Kidney epithelial cell (primary cell): ENCODE data around the gene PREX1. TPM values are rescaled to one million over a fixed set of nuclear protein-coding genes. Genes with fewer than 3 reads are reported as not detected.

Experiments used
- DNase-seq: peaks from one replicate; pipeline ENCODE4 v3.0.0-alpha.2; 2010; ENCODE audit warnings: low read depth
- H3K27me3 ChIP-seq: 2 replicates; pipeline ENCODE4 v1.6.0; 2011; ENCODE audit warnings: low read length; ENCODE audit not compliant: control insufficient read depth, insufficient read depth
- H3K36me3 ChIP-seq: 2 replicates; pipeline ENCODE4 v1.5.1; 2011; ENCODE audit warnings: low read length; ENCODE audit not compliant: control insufficient read depth, insufficient read depth
- H3K4me3 ChIP-seq: 2 replicates; pipeline ENCODE4 v1.5.1; 2011; ENCODE audit warnings: low read depth, mild to moderate bottlenecking, control low read depth, low read length
- total RNA-seq: library from RNA; depleted of rRNA; stranded (reverse); fragments of >200 nt; gene quantifications from 2 replicates; pipeline ENCODE4 v1.2.3, GENCODE V29; 2015
- TF ChIP-seq, protein P1 (sequence below): IDR thresholded peaks from 2 replicates; pipeline ENCODE4 v1.5.1; 2011; ENCODE audit warnings: mild to moderate bottlenecking, moderate library complexity, low read length, control low read depth, inconsistent platforms; ENCODE audit not compliant: insufficient read depth, poor library complexity, severe bottlenecking

PREX1 gene
- total RNA-seq, 1 donor from 2014 or later = 3.5 TPM

- TF ChIP-seq, protein P1, sequence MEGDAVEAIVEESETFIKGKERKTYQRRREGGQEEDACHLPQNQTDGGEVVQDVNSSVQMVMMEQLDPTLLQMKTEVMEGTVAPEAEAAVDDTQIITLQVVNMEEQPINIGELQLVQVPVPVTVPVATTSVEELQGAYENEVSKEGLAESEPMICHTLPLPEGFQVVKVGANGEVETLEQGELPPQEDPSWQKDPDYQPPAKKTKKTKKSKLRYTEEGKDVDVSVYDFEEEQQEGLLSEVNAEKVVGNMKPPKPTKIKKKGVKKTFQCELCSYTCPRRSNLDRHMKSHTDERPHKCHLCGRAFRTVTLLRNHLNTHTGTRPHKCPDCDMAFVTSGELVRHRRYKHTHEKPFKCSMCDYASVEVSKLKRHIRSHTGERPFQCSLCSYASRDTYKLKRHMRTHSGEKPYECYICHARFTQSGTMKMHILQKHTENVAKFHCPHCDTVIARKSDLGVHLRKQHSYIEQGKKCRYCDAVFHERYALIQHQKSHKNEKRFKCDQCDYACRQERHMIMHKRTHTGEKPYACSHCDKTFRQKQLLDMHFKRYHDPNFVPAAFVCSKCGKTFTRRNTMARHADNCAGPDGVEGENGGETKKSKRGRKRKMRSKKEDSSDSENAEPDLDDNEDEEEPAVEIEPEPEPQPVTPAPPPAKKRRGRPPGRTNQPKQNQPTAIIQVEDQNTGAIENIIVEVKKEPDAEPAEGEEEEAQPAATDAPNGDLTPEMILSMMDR = no peak
- no peak for DNase-seq
- Histone ChIP-seq H3K4me3 (no peak overlapping the region), H3K27me3 (no peaks in the 10 kb centered on the region), H3K36me3 (no peaks in the 10 kb centered on the region)
Measured at GRCh38 chr20:48723308-48724264, 104.2 kb downstream of the PREX1 start.

DNA sequence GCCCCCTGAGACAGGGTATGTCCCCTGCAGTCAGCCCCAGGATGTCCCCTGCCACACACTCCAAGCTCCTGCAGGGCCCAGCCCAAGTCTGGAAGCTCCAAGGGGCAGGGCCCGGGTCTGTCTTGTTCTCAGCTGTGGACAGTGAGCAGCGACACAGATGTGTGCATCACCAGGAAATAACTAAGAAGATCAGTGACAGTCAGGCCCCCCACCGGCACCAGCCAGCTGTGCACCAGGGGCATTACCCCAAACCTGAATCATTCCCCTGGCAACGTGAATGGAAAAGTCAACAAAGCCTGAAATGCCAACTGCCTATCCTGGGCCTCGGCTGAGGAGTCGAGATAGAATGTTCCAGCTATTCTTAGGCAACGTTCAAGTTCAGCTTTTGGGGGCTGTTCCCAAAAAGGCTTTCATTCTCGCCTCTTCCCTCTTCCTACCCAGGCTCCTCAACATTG lies 105.0 kb downstream of the PREX1 start:
- Histone ChIP-seq H3K27me3 (no peaks in the 10 kb centered on the region), H3K36me3 (no peaks in the 10 kb centered on the region), H3K4me3 (no peak overlapping the region)
- TF ChIP-seq, protein P1 = no peak
- no peak for DNase-seq

DNA sequence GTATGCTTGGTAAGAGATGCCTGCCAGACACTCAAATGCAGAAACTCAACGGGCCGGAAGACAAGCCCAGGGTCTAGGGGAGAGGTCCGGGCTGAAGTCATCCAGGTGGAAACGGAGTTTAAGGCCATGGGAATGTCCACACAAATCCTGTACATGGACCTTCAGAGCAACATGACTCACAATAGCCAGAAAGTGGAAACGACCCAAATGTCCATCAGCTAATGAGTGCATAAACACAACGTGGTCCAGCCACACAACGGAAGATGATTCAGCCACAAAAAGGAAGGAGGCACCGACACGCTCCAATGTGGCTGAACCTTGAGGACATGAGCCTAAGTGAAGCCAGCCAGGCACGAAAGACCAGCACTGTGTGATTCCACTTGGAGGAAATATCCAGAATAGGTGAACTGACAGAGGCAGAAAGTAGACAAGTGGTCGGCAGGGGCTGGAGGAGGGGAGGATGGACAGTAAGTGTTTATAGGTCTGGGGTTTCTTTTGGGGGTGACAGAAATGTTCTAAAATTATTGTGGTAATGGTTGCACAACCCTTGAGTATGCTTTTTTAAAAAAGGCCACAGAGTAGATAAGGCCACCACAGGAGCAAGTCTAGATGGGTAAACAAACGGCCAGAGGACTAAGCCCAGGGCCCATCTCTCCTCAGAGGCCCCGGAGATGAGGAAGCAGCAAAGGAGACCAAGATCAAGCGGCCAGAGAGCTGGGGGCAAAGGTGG lies 105.6 kb downstream of the PREX1 start:
- TF ChIP-seq, protein P1 = no peak

DNA sequence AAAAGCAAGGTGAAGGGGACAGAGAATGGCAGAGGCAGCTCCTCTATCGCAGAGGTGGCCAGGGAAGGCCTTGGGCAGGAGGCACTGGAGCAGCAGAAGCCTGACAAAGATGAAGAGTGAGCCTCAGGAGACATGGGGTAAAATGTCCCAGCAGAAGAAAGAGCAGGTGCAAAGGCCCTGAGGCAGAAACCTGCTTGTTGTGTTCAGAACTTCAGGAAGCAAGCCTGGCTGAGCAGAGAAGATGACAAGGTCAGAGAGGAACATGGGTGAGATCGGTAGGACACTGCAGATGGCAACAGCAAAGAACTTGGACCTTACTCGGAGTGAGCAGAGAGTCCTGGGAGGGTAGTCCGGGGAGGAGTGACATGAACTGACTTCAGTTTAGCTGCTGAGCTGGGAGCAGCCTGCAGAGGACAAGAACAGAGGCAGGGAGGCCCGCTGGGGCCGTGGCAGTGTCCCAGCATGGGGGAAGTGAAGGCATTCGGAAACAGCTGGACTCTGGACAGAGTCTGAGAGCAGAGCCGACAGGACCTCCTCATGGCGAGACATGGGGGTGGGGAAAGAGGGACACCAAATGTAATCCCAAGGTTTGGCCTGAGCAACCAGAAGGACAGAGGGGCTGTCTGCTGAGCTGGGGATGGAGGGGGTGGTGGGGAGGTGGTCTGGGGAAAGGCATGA lies 106.3 kb downstream of the PREX1 start:
- DNase-seq = no peak
- H3K4me3 ChIP-seq = no peak overlapping the region
- H3K36me3 ChIP-seq = no peaks in the 10 kb centered on the region
- no peaks in the 10 kb centered on the region for H3K27me3 ChIP-seq
- TF ChIP-seq, protein P1 = no peak

More for the DNA sequence above, 105.6 kb downstream of the PREX1 start:
- no peaks in the 10 kb centered on the region for H3K27me3 ChIP-seq
- no peaks in the 10 kb centered on the region for H3K36me3 ChIP-seq
- H3K4me3 ChIP-seq = no peak overlapping the region
- peak; percentile 28 for DNase-seq

DNA sequence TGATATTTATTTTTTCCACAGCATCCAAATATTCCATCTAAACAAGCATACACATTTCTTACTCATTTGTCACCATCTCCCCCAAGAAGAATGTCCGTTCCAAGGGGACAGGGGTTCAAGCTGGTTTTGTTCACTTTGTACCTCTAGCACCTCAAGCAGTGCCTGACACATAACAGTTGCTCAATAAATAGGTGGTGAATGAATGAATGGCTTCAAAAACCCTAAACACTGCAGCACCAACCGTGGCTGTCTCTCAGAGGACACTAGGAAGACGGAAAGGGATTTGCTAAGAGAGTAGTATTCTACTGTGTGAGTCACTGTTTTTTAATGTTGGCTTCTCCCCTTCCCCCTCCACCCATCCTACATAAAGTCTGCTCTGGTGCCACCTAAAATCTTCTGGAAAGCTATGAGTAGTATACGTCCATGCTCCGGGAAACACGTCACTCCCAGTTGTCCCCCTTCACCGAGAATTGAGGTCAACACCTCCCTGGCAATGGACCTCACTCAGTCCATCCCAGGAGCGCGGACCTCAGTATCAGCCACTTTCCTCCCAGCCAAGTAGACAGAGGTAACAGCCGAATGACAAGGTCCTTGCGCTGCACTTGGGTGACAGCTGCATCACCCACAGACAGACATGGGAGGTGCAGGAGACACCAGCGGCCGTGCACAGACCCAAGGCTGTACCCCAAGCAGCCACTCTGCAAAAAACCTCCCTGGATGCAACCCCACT lies 107.4 kb downstream of the PREX1 start:
- TF ChIP-seq, protein P1 = no peak
- no peak for DNase-seq
- H3K27me3 ChIP-seq = no peaks in the 10 kb centered on the region
- H3K4me3 ChIP-seq = no peak overlapping the region
- no peaks in the 10 kb centered on the region for H3K36me3 ChIP-seq
